AG10803 (cell line): ENCODE results near the gene FMO4.

ENCODE experiments used
- DNase-seq: peaks from one replicate; pipeline ENCODE4 v3.0.0; 2010; ENCODE audit warnings: low read depth
- H3K4me3 ChIP-seq: 2 replicates; pipeline ENCODE4 v1.5.1; 2011; ENCODE audit warnings: mild to moderate bottlenecking, low read length, control low read depth
- CTCF ChIP-seq: conservative IDR thresholded peaks from 2 replicates; pipeline ENCODE4 v1.5.1; 2011; ENCODE audit warnings: mild to moderate bottlenecking, low read length, control low read depth, inconsistent platforms

The FMO4 gene

GRCh38 chr1:171298696-171299095 lies 15.3 kb upstream of the FMO4 start:
- no peak for DNase-seq
- no peak for TF ChIP-seq CTCF
- no peak overlapping the region for H3K4me3 ChIP-seq

- TF ChIP-seq CTCF = no peak
- no peak overlapping the region for H3K4me3 ChIP-seq
- no peak for DNase-seq
Measured at GRCh38 chr1:171299342-171299741, 14.6 kb upstream of the FMO4 start.

GRCh38 chr1:171300401-171300800 lies 13.6 kb upstream of the FMO4 start:
- no peak for TF ChIP-seq CTCF
- no peak overlapping the region for H3K4me3 ChIP-seq
- DNase-seq = no peak

GRCh38 chr1:171310661-171311087 lies 3.3 kb upstream of the FMO4 start:
- no peak overlapping the region for H3K4me3 ChIP-seq
- peak; percentile 48 for DNase-seq
- no peak for TF ChIP-seq CTCF

GRCh38 chr1:171311771-171312558 lies 2.0 kb upstream of the FMO4 start:
- no peak for DNase-seq
- TF ChIP-seq CTCF = no peak
- H3K4me3 ChIP-seq = no peak overlapping the region

- no peak for TF ChIP-seq CTCF
- H3K4me3 ChIP-seq = no peak overlapping the region
- DNase-seq = no peak
Measured at GRCh38 chr1:171313319-171313834, 606 bp upstream of the FMO4 start.

- DNase-seq = no peak
- no peak for TF ChIP-seq CTCF
- H3K4me3 ChIP-seq = no peak overlapping the region
Measured at GRCh38 chr1:171329251-171329650, 15.3 kb downstream of the FMO4 start.
